HG02852 (cell line): ENCODE results near the gene DOC2A.
"Not testable (repeated sequence)": the region's sequence is repeated elsewhere in the genome, so short reads cannot be mapped to it uniquely, and the experiment has no call there.

Source experiments
- ATAC-seq: cut with Tn5 transposase; IDR thresholded peaks from one replicate; pipeline ENCODE4 v1.9.1; 2021; ENCODE audit warnings: mild to moderate bottlenecking, moderate library complexity; ENCODE audit not compliant: unreplicated experiment

The DOC2A gene

DNA sequence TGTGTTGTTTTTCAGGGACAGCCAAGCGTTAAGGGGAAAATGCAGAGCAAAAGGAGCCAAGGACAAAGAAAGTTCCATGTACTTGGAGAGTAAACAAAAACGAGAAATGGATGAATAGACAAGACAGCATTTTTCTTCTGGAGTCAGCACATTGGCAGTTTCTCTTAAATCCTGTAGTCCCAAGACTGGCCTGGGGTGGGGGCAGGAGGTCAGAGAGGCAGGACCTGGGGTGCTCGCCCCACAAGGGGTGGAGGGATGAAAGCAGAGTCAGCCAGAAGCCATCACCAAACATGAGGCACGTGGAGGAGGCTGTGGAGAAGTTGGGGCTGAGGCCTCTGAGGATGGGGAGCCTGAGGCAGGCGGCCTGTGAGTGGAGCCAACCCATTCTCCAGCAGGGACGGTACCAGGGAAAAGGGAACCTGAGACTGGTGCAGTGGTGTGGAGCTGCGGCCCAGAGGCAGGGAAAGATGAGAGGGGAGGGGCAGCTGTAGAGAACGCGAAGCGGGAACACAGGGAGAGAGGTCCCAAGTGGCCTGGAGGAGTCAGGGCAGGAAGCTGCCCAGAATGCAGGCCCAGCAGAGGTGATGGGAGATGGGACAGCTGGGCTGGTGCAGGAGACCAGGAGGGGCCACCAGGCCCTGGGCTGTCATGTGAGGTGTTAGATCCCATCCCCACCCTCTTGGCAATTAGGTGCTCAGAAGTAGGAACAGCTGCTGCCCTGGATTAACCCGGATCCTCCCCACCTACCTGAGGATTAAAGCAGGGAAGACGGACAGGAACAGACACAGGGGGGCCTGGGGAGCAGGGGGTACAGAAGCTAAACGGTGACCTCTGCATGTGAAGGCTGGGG, 17.0 kb upstream of the DOC2A start:
- no peak for ATAC-seq

DNA sequence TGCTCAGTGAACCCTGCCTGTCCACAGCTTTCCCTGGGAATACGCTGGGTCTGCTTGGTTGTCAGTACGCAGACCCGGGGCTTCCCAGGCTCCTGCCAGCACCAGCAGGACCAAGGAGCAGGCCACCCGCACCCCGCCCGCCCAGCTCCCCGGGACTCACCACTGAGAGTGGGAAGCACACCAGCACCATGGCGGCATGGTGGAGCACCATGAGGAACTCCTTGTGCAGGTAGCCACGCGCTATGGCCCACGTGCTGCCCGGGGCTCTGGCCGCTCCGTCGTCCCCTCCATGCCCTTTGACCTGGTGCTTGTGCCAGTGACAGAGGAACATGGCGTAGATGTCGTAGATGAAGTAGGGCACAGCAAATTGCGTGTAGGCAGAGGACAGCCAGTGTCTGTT, 15.6 kb upstream of the DOC2A start:
- no peak for ATAC-seq

DNA sequence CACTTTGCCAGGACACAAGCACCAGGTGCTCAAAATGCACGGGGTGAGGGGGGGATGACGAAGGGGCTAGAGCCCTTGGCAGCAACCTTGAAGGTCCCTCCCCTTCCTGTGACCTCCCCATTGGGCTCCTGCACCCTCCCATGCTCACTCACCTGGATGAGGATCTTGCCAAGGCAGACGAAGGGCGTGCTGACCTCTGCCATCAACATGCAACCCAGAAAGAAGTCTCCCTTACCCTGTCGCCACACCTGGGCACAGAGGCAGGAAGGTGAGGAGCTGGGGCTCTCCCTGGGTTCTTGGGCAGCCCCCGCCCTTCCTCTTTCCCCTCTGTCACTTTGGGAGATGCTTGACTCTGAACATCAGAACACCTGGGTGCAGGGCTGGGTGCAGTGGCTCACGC, 14.7 kb upstream of the DOC2A start:
- ATAC-seq = no peak

DNA sequence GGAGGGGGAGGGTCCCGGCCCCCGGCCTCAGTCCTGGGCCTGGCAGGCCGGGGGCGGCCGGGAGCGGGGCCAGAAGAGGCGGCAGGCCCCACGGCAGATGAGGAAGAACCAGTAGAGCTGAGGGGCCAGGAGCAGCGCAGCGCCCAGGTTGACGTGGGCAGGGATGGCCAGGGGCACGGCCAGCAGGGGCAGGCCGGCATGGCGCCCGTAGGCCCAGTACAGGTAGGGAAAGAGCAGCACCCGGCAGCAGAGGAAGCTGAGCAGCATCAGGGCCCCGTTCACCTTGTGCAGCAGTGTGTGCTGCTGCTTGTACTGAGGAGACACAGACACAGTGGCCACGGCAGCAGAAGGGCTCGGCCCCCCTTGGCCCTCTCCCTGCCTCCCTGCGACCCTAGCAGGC, 14.3 kb upstream of the DOC2A start:
- ATAC-seq = no peak

DNA sequence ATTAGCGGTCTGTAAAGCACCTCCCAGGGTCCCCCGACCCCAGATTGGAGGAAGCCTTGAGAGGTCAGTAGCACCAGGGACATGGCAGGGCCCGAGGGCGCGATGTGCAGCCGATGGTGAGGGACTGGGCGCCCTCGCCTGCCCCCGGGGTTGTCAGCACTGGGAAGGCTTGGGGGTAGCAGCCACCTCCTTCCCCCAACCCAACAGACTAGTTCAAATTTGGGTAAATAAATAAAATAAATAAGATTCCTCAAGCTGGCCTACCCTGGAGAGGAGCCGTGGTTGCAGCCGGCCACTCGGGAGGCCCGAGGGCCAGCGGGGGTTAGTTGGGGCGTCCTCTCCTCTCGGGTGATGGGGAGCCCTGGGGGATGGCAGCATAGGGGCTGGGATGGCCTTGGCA, 13.6 kb upstream of the DOC2A start:
- ATAC-seq = no peak

DNA sequence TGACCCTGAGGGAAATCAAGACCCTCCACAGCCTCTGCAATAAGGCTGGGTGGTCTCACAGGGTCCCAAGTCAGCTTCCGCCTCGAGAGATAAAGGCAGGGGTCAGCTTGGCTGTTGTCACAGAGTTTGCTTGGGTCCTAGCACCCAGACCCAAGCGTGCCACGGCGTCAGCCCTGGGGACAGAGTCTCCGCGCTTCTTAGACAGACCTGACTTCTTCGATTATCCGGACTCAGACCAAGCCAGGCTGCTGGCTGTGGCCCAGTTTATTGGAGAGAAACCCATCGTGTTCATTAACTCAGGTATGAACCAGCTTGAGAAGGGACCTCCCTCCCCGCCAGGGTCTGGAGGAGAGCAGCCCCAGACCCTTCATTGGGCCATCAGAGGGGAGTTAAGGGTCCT, 12.8 kb upstream of the DOC2A start:
- no peak for ATAC-seq

DNA sequence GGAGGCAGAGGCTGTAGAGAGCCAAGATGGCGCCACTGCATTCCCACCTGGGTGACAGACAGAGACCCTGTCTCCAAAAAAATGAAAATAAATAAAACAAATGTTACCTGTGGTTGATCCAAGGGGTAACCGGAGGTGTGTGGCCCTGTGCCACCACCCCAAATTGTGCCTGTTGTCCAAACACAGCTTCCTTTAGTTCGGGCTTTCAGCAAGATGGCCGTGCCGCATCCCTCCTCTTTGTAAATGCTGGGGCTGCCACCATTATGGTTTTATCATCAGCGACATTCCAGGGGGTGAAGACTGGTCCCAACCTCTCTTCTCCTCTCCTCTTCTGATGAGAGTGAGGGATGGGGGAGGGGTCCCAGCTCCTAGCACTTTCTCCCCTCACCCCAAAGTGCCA, 12.1 kb upstream of the DOC2A start, which contains the start of gene C16orf92:
TSS of gene C16orf92 (plus strand) at position 312 of the 400 bp plus-strand sequence. CDS start 143 bp downstream, outside the sequence.
- ATAC-seq = no peak

DNA sequence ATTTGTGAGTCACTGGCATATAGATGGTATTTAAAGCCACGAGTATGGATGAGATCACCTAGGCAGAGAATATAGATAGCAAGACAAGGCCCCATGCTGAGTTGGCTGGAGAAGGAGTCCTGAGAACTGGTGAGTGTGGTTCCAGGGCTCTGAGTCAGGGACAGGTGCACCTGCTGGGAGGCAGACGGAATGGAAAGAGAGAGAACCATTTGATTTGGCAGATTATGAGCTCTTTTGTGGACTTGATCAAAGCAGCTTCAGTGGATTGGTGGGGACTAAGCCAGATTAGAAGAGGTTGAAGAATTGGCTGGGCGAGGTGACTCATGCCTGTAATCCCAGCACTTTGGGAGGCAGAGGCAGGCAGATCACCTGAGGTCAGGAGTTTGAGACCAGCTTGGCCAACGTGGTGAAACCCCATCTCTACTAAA, 7.9 kb upstream of the DOC2A start:
- no peak for ATAC-seq

DNA sequence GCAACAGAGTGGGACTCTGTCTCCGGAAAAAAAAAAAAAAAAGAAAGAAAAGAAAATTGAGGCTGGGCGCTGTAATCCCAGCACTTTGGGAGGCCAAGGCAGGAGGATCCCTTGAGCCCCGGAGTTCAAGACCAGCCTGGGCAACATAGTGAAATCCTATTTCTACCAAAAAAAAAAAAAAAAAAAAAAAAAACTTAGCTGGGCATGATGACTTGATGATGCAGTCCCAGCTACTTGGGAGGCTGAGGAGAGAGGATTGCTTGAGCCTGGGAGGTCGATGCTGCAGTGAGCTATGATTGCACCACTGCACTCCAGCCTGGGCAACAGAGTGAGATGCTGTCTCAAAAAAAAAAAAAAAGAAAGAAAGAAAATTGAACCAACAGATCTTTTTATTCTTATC, 7.1 kb upstream of the DOC2A start:
- not testable (repeated sequence) for ATAC-seq

DNA sequence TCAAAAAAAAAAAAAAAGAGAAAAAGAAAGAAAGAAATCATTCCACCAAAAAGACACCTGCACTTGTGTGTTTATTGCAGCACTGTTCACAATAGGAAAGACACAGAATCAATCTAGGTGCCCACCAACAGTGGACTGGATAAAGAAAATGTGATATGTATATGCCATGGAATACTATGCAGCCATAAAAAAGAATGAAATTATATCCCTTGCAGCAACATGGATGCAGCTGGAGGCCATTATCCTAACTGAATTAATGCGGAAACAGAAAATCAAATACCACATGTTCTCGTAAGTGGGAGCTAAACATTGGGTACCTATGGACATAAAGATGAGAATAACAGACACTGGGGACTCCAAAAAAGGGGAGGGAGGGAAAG, 6.4 kb upstream of the DOC2A start:
- ATAC-seq = no peak

DNA sequence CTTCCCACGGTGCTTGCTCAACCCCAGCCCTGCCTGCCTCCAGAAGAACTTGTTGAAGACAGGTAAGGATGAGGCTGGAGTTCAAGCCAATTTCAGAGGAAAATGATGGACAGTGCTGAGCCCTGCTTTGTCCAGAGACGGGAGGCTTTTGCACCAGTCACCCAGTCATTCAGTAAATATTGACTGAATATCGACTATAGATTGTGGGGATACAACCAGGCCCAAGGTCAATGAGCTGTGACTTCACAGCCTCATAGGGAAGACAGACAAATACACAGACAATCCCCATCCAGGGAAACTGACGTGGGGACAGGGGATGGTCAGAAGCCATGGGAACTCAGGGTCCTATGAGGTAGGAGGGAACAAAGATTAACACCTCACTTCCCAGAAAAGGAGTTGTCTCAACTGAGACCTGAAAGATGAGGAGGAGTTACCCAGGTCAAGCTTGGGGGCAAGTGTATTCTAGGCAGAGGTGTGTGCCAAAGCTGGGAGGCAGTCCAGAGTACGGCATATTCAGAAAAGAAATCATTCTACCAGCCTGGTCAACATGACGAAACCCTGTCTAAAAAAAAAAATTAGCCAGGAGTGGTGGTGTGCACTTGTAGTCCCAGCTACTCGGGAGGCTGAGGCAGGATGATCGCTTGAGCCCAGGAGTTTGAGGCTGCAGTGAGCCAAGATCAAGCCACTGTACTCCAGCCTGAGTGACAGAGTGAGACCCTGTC, 5.9 kb upstream of the DOC2A start:
- ATAC-seq = no peak

DNA sequence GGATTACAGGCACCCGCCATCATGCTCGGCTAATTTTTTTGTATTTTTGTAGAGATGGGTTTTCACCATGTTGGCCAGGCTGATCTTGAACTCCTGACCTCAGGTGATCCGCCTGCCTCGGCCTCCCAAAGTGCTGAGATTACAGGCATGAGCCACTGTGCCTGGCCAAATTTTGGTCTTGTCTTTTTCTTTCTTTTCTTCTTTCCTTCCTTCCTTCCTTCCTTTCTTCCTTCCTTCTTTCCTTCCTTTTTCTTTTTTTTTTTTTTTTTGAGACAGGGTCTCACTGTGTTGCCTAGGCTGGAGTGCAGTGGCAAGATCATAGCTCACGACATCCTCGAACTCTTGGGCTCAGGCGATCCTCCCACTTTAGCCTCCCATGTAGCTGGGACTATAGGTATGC, 4.6 kb upstream of the DOC2A start:
- ATAC-seq = not testable (repeated sequence)

DNA sequence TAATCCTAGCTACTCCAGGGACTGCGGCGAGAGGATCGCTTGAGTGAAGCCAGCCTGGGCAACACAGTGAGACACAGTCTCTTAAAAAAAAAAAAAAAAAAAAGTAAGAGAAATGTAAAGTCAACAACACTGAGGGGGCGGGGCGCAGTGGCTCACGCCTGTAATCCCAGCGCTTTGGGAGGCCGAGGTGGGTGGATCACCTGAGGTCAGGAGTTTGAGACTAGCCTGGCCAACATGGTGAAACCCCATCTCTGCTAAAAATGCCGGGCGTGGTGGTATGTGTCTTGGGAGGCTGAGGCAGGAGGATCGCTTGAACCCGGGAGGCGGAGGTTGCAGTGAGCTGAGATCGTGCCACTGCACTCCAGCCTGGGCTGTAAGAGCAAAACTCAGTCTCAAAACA, 1.8 kb upstream of the DOC2A start:
- ATAC-seq = not testable (repeated sequence)

DNA sequence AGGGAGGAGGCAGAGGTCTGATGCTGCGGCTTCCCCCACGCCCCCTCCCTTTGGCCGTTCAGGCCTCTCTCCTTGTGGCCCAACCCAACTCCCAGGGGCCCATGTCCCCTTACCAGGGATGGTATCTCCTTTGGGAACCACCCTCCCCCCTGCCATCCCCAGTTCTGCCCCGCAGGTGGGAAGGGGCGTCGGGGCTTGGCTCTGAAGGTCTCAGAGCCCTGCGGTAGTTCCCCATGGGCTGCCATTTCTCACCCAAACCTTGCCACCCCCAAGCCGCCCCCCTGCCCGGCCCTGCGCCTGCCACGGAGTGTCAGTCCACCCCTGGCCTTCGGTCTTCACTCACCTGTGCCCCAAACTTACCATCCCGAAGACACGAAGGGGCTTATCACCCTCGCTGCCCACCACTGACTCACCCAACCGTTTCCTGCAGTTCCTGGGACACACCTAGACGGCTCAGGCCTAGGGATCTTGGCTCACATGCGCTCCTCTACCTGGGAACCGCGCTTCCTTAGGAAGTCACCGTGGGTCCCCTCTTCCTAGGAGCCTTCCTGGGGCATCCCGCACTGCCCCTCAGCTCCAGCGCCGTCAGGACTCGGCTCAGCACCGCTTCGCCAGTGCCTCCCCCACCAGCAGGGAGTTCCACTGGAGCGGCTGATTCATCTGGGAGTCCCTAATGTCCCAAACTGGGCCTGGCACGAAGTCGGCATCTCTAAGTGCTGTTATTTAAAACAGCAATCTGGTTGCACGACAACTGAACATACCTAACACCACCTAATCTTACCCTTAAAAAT, 1.1 kb upstream of the DOC2A start:
- no peak for ATAC-seq

DNA sequence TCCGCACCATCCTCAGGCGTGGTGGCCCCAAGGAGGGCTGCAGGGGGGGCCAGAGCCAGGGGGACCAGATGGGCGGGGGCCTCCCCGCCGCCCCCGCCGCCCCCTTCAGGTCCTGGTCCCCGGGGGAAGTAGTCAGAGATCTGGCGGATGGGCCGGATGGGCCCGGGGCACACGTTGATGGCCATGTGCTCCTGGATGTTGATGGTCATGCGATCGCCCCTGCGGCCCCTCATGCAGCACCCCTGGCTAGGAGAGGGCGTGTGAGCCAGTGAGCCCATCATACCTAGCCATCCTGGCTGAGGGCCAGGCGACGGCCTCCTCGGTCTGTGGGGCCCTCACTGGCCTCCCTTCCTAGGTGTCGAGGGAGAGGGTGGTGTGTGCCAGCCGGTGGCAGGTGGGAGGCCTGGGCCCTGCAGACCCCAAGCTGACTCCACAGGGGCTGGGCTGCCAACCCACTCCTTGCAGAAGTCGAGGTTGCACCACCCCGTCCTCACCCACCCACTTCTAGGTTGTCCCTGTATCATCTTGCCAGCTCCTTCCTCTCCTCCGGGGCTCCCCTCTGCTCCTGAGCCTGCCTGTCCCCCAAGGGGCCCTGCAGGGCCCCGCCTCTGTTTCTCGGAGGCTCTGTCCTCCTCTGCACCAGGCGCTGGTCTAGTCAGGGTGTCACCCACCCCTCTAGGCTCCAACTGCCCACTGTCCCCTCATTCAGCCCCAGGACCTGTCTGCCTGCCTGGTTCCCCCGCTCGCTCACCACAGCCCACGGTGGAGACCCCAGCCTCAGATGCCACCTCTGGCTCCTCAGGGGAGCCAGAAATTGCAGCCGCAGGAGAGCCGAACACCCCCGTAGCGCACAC, 610 bp downstream of the DOC2A start:
- ATAC-seq = no peak

DNA sequence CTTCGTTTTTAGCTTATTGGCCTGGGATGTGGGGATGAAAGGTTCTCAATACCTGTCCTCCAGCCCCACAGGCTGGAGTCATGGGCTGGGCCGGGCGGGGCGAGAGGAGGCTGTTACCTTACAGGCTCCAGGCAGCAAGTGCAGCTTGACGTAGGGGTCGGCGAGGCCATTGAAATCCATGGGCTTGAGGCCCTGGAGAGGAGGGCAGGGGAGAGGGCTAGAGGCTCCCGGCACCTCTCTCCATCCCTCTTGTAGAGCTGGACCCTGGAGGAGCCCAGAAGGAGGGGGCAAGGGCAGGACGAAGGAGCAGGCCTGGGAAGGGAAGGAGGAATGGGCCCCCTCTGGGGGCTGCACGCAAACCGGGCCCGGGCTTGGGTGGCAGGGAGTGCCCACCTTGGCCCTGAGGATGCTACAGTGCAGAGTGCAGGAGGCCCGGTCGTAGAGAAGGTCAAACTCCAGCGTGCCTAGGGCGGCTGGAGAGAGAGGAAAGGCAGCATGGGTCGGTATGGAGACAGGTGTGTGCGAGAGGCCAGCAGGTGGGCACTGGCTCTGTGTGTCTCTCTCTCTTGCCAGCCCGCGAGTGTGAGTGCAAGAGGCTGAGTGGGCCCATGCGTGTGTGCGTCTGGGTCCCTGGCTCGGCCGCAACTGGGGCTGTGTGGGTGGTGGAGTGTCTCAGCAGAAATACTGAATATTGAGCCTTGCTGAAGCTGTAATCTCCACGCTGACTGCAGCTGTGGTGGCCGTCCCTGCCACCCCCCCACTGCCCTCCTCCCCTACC, 1.6 kb downstream of the DOC2A start:
- no peak for ATAC-seq

DNA sequence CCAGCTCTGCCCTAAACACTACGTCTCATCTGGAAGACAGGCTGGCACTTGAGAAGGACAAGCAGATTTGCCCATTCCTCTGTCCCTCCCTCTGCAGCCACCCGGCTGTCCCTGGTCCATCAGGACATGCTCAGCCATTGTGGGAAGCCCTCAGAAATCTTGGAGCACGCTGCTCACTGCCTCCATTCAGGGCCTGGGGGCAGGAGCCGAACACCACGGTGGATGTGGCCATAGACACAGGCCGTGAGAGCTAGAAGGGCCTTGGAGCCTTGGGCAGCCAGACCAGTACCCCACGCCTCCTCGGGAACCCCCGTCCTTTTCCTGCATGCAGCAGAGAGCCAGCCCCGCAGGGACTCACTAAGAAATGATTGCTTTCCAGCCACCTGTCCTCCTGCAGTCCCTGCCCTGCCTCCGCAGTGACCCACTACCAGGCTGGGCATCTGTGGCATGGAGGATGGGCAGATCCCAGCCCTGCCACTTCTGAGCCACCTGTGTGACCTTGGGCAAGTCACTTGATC, 3.4 kb downstream of the DOC2A start:
- no peak for ATAC-seq

DNA sequence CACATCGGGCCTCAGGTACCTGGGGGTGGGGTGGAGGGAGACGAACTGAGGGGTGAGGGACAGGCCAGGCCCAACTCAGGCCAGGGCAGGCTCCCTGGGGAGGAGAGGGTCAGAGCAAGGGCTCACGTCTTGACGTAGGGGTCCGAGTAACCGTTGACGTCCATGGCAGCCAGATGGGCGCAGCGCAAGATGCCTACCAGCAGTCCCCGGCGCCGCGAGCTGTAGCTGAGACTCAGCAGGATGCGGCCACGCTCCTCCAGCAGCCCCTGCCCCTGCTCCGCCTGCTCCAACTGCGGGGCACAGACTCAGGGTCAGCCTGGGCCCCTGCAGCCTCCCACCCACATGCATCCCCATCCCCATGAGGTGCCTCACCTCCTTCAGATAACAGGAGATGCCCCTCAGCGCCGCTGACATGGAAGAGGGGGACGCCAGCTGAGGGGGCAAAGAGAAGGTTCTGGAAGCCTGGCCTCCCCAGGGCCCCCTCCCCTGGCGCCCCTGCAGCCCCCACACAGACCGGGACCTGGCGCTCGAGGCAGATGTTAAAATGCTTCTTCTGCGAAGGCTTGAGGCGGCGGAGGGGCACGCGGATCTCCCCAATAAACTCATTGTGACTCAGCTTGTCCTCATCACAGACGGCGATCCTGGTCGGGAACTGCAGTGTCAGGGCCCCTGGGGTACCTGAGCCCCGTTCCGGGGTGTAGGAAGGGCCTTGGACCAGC, 4.0 kb downstream of the DOC2A start:
- ATAC-seq = no peak

DNA sequence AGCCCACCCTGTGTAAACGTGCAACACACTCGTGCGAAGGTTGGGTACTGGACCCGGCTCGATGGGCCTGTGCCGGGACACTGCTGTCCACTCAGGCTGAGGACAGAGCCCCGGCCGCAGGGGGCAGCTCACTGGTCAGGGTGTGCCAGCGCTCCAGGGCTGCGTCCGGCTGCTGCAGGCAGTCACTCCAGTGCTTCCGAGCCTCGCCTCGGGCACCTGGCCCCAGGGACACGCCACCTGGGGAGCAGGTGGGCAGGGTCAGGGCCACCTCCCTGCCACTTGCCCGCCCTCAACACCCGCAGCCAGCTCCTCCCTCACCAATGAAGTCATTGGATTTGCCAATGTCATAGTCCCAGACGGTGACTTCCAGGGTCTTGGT, 4.7 kb downstream of the DOC2A start:
- no peak for ATAC-seq
